CD4-positive, alpha-beta T cell treated with Interleukin-1 beta for 1 hour (primary cell): Measurements from ENCODE around the gene SSBP3.
"Not testable (repeated sequence)": the region's sequence is repeated elsewhere in the genome, so short reads cannot be mapped to it uniquely, and the experiment has no call there.

Experiments used
- DNase-seq, 2 donors: peaks; one replicate each; pipeline ENCODE4 v3.0.0-alpha.2; 2020 to 2022

Gene SSBP3

DNA sequence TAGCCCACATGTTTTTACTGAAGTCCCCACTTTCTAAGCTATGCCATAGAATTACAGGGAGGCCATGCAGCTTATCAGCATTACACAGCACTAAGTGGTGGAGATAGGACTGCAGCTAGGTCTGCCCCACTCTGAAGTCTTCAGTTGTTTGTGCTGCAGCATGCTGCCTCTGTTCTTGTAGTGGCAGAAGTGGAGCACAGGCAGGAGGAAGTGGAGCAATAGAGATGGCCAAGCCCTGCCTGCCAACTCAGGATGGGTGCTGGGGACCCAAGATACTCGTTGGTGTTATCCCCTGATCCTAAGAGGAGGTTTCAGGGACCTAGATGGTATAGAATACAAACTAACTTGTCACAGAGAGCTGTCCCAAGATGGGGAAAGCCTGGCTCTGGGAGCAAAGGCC lies 193.3 kb downstream of the SSBP3 start:
- DNase-seq: no peak

DNA sequence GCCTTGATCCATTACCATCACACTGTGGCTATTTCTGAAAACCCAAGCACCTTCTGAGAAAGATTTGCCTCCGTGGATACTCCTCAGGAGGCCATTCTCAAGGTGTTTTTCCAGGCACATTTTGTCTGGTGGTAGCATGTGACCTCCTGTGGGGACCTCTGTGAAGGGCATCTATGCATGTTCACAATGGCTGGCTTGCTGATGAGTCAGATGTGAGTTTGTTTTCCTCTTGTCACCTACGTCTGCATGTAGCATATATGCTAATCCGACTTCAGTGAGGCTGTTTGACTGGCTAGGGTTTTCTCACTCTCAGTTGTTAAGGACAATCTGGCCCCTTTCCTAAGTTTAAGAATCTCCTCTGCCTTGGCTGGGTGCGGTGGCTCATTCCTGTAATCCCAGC lies 198.3 kb downstream of the SSBP3 start:
- DNase-seq: not testable (repeated sequence)

DNA sequence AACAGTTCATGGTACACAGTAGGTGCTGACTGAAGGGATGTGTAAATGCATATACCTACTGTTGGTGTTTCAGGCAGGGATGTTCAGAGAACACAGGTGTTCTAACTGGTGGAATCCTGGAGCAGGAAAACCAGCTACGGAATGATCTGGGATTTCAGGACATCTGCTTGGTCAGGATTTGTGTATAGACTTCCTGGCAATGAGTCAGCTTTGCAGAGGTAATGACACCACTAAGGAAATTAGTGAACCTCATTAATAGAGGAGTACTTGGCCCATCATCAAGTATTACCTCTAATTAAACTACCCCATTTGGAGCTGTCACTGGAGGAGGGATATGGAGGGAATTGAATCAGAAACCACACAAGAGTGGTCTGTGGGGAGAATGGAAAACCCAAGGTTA lies 198.9 kb downstream of the SSBP3 start:
- no peak for DNase-seq

DNA sequence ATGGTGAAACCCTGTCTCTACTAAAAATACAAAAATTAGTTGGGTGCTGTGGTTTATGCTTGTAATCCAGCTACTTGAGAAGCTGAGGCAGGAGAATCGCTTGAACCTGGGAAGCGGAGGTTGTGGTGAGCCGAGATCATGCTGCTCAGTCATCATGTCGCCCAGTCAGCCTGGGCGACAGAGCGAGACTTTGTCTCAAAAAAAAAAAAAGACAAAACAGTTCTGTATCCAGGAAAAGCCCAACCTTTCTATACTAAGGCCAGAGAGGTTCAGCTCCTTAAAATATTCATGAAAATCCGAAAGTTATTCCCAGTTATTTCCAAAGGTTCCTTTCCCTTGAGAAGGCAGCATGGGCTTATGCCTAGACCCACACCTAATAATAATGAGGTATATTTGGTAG lies 202.0 kb downstream of the SSBP3 start:
- no peak for DNase-seq

DNA sequence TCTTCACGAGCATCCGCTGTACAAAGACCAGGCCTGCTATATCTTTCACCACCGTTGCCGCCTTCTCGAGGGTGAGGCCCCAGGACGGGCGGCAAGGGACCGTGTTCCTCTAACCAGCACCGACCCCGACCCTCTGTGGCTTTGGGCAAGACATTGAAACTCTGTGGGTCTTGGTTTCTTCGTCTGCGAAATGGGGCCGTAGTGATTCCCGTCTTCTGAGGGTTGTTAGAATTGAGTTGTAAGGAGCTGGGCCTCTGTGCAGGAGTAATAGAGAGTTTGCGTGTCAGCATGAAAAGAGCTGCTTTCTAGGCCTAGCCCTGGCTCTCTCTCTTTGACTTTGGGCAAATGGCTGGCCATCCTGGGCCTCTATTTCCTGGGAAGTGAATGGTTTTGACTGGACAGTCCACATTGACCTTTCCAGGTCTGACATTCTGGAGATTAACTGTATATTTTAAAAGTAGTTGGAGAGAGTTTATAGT lies 205.6 kb downstream of the SSBP3 start:
- DNase-seq: no peak

DNA sequence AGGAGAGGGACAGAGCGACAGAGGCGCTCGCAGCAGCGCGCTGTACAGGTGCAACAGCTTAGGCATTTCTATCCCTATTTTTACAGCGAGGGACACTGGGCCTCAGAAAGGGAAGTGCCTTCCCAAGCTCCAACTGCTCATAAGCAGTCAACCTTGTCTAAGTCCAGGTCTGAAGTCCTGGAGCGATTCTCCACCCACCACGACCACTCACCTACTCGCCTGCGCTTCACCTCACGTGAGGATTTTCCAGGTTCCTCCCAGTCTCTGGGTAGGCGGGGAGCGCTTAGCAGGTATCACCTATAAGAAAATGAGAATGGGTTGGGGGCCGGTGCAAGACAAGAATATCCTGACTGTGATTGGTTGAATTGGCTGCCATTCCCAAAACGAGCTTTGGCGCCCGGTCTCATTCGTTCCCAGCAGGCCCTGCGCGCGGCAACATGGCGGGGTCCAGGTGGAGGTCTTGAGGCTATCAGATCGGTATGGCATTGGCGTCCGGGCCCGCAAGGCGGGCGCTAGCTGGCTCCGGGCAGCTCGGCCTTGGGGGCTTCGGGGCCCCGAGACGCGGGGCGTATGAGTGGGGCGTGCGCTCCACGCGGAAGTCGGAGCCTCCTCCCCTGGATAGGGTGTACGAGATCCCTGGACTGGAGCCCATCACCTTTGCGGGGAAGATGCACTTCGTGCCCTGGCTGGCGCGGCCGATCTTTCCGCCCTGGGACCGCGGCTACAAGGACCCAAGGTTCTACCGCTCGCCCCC lies 206.3 kb downstream of the SSBP3 start, which contains the start of the genes CYB5RL and MRPL37:
Gene CYB5RL, minus strand, starts transcription at position 266 of the 754 bp plus-strand sequence. CDS start 4,414 bp downstream, outside the sequence.
Gene MRPL37, plus strand, starts transcription at position 403 of the 754 bp plus-strand sequence. Its CDS starts 77 bp downstream, at position 480.
- peak; percentile 89 to 93 for DNase-seq

DNA sequence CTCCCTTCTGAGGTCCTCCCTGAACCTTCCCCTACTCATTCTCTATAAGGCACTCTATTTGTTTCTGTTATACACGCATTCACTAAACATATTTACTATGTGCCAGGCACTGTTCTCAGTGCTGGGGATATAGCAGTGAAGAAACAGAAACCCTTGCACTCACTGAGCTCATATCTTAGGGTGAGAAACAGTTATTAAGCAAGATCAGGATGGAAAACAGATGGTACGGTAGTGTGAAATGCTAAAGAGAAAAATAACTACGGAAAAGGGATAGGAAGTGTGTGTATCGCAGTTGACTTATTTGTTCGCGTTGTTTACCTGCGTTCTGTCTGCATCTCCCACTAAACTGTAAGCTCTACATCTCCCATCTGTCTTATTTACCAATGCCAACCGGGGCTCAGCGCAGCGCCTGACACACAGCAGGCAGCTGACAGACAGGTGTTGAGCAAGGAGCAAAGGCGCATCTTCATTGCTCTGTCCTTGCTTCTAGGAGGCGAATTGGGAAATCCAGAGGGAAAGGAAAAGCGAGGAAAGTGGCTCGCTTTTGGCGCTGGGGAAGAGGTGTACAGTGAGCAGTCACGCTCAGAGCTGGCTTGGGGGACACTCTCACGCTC lies 206.9 kb downstream of the SSBP3 start:
- DNase-seq: no peak

DNA sequence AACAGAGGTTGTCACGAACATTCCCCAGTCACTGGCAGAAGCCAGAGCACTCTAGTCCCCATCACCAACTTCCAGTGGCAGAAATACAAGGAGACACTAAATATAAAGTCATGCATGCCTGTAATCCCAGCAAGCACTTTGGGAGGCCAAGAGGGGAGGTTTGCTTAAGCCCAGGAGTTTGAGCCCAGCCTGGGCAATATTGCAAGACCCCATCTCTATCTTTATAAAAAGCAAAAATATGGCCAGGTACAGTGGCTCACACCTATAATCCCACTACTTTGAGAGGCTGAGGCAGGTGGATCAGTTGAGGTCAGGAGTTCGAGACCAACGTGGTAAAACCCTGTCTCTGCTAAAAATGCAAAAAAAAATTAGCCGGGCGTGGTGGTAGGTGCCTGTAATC lies 212.7 kb downstream of the SSBP3 start:
- DNase-seq: no peak

DNA sequence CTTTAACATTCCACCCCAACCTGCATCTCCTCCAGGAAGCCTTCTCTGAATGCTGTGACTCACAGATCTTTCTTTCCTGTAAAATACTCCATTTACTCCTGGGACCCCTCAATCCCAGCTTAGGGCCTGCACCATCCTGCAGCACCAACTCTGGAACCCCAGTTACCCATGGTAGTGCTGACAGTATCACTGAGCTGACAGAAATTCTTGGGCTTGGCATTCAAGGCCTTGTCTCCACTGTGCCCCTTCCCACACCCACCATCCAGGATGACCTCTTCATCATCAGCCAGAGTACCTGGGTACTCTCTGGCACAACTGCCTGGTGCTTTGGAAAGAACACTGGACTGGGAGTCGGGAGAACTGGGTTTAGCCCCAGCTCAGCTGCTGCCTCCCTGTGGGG lies 214.7 kb downstream of the SSBP3 start:
- no peak for DNase-seq

DNA sequence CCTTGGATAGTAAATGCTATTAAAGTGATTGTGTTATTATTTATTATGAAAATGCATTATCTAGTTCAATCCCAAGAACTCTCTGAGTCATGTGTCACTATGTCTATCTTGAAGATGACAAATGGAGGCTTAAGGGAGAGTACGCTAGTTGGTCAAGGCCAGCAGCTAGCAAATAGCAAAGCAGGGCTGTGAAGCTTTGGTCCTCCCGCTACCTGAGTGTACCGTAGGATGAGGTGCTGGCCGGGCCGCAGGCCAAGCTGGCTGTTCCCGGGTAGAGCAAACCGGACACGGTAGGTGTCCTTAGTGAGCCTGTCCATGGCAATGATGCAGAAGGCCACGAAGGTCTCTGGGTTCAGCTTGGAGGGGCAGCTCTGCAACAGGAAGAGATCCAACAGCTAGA lies 215.7 kb downstream of the SSBP3 start:
- DNase-seq: no peak

DNA sequence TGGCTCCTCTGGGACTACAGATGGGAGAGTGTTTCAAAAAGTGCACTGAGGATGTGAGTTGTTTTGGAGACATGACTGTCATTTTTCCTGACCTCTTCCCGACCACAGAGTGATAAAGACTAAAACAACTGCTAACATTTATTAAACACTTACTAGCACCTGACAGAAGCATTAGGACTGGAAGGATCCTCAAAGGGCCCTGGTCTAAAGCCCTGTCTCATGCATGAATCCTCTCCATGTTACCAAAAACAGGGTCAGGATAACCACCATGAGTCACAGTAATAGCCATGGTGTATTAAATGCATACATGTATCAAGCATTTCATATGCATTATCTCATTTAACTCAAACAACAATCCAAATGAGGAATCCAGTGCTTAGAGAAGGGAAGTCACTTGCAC lies 217.9 kb downstream of the SSBP3 start:
- DNase-seq: no peak

DNA sequence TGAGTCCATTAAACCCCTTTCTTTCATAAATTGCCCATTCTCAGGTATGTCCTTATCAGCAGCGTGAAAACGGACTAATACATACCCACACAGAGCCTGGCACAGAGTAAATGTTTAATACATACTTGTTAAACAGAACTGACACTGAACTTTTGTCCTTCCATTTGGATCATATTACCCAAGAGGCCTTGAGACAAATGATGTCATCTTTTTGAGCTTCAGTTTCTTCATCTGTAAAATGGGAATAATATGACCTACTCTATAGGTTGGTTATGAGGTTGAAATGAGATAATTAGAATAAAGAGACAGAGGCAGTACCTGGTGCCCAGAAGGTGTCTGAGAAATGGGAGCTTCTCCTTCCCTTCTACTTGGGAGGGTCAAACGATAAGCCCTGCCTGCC lies 220.1 kb downstream of the SSBP3 start:
- no peak for DNase-seq

DNA sequence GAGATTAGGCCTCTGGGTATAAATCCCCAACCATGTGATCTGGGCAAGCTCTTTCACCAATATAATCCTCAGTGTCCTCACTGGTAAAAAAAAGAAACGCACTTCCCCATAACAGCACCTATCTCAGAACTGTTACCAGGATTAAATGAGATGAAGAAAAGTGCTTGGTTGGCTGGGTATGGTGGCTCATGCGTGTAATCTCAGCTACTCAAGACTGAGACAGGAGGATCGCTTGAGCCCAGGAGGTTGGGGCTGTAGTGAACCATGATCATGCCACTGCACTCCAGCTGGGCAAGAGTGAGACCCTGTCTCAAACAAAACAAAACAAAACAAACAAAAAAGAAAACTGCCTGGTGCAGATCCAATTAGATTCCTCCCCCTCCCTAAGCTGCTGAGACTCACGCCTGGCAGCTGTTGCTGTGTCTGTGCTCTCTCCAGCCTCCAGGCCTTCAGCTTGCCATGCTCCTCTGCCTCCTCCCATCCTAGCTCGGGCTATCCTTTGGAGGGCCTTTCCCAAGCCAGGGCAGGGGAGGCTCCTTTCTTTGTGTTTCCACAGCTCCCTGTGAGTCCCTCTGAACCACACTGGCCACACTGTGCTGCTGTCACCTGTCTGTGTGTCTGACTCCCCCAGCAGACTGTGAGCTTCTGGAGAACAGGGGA lies 225.4 kb downstream of the SSBP3 start:
- DNase-seq: no peak

DNA sequence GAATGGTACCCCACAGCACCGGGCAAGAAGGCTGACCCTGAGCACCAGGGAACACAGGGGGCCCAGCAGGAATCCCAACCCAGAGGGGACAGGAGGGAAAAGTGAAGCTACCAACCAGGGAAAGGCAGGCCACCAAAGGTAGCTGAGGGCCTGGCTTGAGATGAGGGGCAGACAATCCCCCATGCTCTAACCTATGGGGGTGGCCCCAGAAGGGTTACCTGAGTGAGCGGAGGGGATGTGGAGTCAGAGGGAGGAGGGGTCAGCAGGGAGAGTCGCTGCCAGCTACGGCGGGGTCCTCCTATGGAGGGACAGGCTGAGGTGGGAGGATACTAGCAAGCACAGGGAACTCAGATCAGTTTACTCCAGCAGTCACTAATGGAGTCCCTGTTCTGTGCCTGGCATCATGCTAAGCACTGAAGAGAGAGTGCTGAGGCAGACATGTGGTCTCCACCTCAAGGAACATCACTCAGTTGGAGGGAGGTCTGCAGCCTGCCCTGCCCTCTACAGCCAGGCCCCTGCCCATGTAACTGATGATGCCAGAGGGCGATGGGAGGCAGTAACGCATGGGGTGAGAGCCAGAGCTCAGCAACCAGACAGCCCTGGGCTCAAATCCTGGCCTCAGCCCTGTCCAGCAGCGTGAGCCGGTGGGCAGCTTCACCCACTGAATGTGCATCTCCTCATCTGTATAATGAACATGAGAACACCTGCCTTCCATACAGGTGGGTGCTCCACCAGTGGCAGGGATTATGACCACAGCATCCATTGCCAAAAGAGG lies 227.7 kb downstream of the SSBP3 start:
- no peak for DNase-seq

DNA sequence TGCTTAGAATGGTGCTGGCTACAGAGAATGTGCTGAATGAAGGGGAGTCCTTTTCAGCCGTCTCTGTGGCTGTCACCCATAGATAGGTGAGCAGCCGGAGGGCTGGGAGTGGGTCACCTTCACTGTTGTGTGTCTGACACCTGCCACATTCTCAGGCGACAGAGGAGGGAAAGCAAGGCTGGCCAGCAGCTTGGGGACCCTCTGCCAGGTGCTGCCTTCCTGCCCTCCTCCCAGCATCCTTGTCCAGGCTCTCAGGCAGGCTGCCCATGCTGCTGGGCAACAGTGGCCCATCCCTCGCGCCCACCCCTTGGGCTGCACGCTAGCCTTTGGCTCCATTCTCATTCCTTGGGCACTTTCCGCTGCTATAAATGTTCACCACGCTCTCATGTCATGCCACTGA lies 228.5 kb downstream of the SSBP3 start:
- DNase-seq: no peak

DNA sequence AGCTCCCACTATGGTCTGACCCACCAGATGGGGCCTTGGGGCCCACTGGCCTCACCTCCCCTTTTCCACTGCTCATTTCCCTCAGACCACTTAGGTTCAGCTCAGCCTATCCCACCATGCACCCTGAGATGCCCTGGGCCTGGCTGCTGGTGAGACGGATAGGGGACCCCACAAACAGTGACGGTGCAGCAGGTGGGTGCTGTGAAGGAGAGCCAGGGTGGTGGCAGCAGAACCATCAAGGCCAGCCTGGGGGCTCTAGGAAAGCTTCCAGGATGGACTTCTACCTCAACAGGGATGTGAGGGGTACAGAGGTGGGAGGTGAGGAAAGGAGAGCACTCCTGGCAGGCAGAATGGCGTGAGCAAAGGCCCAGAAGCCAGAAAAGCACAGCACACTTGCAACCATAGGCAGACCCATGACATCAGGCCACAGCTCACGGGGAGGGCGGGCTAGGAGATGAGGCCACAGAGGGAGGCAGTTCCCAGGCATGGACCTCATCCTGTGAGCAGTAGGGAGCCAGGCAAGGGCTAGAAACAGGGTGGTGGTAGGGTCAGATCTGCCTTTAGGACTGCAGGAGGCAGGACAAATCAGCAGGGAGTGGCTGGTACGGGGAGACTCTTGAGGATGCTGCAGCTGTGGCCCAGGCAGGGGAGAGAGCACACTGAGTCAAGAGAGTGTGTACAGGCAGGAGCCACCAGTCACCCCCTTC lies 229.4 kb downstream of the SSBP3 start:
- no peak for DNase-seq
